Activated naive CD4-positive, alpha-beta T cell treated with anti-CD3 and anti-CD28 coated beads, Interleukin-2, amount 10 ng/mL, durations not matched to agents 7 days and 5 days (primary cell): ENCODE results near the gene NUTF2.
"Not testable (repeated sequence)": the region's sequence is repeated elsewhere in the genome, so short reads cannot be mapped to it uniquely, and the experiment has no call there.

ENCODE experiments used
- CTCF ChIA-PET: fragments of 350-600 bp; sonication (Branson Sonifier 250); formaldehyde crosslinking; loops from one replicate; lab custom pipeline; 2021; ENCODE audit warnings: antibody characterized with exemption; lab: Charles Lee
- DNase-seq: peaks from one replicate; pipeline ENCODE4 v3.0.0-alpha.2; 2020
- H3K27ac Mint-ChIP-seq: one replicate; pipeline ENCODE4 v1.8.0; 2021; ENCODE audit warnings: mild to moderate bottlenecking, moderate library complexity, mixed read lengths
- H3K27me3 Mint-ChIP-seq: one replicate; pipeline ENCODE4 v1.8.0; 2021; ENCODE audit warnings: mild to moderate bottlenecking, mixed read lengths
- H3K36me3 Mint-ChIP-seq: one replicate; pipeline ENCODE4 v1.8.0; 2021; ENCODE audit warnings: mixed read lengths
- H3K4me1 Mint-ChIP-seq: one replicate; pipeline ENCODE4 v1.8.0; 2021; ENCODE audit warnings: mixed read lengths
- H3K4me3 Mint-ChIP-seq: one replicate; pipeline ENCODE4 v1.8.0; 2021; ENCODE audit warnings: mild to moderate bottlenecking, moderate library complexity, mixed read lengths
- H3K9me3 Mint-ChIP-seq: one replicate; pipeline ENCODE4 v1.8.0; 2021; ENCODE audit warnings: mixed read lengths

Gene NUTF2

DNA sequence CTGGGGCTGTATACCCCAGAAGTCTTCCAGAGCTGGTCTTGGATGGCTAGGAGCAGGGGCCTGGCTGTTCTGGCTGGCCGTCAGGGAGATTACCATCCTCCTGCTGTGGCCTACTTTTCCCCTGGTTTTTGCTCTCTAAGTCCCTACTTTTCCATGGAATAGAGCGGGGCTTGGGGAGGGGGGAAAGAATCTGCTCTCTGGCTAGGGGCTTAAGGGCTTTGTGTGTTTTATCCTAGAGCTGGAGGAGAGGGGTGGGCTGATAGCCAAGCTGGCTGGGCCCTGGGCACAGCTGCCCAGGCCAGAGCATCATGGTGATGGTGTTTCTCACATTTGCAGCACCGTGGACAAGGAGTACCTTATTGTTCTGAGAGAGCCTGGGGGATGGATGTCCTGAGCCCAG, 41.6 kb downstream of the NUTF2 start:
- Mint-ChIP-seq H3K27me3 (no peaks in the 10 kb centered on the region), H3K4me1 (peaks cover 8% of the 10 kb centered on the region), H3K36me3 (peaks cover 15% of the 10 kb centered on the region), H3K27ac (no peak overlapping the region), H3K4me3 (no peak overlapping the region), H3K9me3 (no peaks in the 10 kb centered on the region)
- CTCF ChIA-PET, result no interaction called here
- no peak for DNase-seq

DNA sequence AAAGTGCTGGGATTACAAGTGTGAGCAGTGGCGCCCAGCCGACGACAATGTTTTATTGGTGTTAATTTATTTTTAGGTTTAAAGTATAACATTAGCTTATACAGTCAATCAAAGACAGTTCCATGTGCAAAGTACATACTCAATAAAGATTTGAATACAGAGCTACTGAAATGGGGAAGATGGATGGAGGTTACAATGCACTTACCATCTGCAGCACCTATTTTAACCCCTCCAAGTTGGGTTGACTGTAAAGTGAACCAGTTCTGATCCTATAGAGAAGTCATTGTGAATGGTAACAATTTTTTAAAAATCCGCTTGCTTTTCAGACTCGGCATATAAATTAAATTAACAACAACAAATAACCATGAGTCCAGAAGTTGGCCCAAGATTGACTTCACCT, 45.6 kb downstream of the NUTF2 start:
- DNase-seq, result no peak
- Mint-ChIP-seq H3K36me3 (peaks cover 1% of the 10 kb centered on the region), H3K27me3 (no peaks in the 10 kb centered on the region), H3K27ac (peak overlapping the region; percentile 82), H3K4me3 (peak overlapping the region; percentile 97), H3K9me3 (no peaks in the 10 kb centered on the region), H3K4me1 (peaks cover 28% of the 10 kb centered on the region)
- CTCF ChIA-PET, result interaction anchor here (1.0 to 2.9 kb wide), 4 partner anchors 8 to 36 kb away, joined by 3 to 14 read pairs (median 7); partner anchors contain the start of gene NRN1L

DNA sequence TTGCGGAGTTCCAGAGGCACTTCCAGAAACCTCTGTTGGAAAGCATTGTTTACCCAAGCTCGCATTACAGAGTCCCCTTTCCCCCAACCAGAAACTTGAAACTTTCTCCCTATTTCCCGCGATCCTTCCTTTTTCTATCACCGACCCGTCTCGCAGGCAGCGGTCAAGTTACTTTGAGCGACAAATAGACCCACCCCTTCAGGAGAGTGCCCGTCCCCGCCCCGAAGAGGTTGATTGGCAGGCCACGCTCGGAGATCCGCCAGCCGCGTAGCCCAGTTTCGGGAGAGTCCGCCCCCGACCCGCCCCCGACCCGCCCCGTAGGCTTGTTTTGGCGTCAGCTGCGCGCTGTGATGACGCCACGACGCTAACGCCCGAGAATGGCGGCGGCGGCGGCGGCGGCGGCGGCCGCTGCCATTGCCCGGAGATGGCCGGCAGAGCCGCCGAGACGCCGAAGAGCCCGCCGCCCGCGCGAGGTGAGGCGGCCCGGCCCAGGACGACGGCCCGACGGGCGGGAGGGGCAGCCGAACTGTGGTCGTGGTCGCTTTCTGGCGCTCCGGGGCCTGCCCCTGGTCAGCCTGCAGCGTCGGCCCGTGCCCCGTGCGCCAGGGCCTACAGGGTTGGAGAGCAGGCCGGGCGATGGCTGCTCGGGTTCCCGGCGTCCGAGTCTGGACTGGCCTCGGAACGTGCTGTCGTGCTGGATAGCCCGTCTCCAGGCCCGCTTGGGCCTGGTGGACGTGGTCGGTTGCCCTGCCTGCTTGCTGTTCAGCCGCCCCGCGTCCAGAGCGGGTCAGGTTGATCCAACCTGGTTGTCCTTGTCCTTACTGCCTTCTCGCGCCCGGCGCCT, 46.4 kb downstream of the NUTF2 start, which contains the start of gene PSKH1:
PSKH1 (plus strand) TSS at position 356 of the 844 bp plus-strand sequence. CDS start 15,496 bp downstream, outside the sequence.
- Mint-ChIP-seq H3K36me3 (peaks cover 1% of the 10 kb centered on the region), H3K4me1 (peaks cover 28% of the 10 kb centered on the region), H3K27ac (peak within 1 kb of the TSS; percentile 98), H3K27me3 (no peaks in the 10 kb centered on the region), H3K9me3 (no peaks in the 10 kb centered on the region), H3K4me3 (peak within 1 kb of the TSS; percentile 97)
- CTCF ChIA-PET, result interaction anchor here (0.6 to 2.9 kb wide), 7 partner anchors 9 to 77 kb away, joined by 3 to 14 read pairs (median 3); partner anchors contain the start of gene NRN1L
- peak; percentile 97 for DNase-seq

DNA sequence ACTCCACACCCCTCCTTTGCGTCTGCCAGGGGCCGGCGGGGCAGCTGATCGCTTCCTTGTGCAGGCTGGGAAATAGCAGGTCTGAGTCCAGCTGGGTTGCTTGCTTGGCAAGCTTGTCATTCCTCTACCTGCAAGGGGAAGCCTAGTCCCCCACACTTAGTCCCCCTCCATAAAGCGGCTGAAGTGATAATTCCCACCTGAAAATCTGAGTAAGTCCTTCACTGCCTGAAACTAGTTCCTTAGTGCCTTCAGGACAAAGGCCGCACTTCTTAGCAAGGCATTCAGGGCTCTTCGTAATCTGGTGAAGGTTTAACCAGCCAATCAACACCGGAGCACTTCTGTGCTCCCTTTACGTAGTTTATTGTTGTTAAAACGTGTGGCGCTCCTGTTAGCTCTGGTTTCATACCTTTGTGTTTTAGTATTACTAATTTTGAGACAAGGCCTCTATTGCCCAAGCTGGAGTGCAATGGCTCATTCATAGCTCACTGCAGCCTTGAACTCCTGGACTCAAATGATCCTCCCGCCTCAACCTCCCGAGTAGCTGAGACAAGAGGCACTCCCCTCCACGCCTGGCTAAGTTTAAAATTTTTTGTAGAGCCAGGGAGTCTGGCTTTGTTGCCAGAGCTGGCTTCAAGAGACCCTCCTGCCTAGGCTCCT, 47.1 kb downstream of the NUTF2 start:
- peaks cover 30% of the 10 kb centered on the region for H3K4me1 Mint-ChIP-seq
- CTCF ChIA-PET, result interaction anchor here (0.6 to 2.5 kb wide), 5 partner anchors 10 to 77 kb away, joined by 3 to 14 read pairs (median 3); partner anchors contain the start of gene NRN1L
- no peaks in the 10 kb centered on the region for H3K27me3 Mint-ChIP-seq
- peak overlapping the region; percentile 97 for H3K4me3 Mint-ChIP-seq
- peak overlapping the region; percentile 98 for H3K27ac Mint-ChIP-seq
- peaks cover 1% of the 10 kb centered on the region for H3K36me3 Mint-ChIP-seq
- DNase-seq, result no peak
- H3K9me3 Mint-ChIP-seq, result no peaks in the 10 kb centered on the region

GRCh38 chr16:67897231-67897630, 50.5 kb downstream of the NUTF2 start:
- no peak for DNase-seq
- H3K27ac Mint-ChIP-seq, result no peak overlapping the region
- H3K4me1 Mint-ChIP-seq, result peaks cover 33% of the 10 kb centered on the region
- no peak overlapping the region for H3K4me3 Mint-ChIP-seq
- no peaks in the 10 kb centered on the region for H3K9me3 Mint-ChIP-seq
- CTCF ChIA-PET, result interaction anchor here (1.3 to 2.3 kb wide), 3 partner anchors 14 to 81 kb away, joined by 3 to 8 read pairs (median 3); partner anchors contain the start of gene NRN1L
- H3K27me3 Mint-ChIP-seq, result no peaks in the 10 kb centered on the region
- H3K36me3 Mint-ChIP-seq, result peaks cover 1% of the 10 kb centered on the region

DNA sequence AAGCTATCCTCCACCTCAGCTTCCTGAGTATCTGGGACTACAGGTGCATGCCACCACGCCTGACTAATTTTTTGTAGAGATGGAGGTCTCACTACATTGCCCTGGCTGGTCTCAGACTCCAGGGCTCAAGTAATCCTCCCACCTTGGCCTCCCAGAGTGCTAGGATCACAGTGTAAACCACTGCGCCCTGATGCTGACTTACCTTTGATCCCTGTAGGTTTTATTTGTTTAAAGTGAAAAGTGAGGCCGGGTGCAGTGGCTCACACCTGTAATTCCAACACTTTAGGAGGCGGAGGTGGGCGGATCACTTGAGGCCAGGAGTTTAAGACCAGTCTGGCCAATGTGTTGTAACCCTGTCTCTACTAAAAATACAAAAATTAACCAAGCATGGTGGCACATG, 55.0 kb downstream of the NUTF2 start:
- H3K4me3 Mint-ChIP-seq, result no peak overlapping the region
- no peak for DNase-seq
- H3K27me3 Mint-ChIP-seq, result no peaks in the 10 kb centered on the region
- CTCF ChIA-PET, result interaction anchor here (1.0 to 1.3 kb wide), 2 partner anchors 18 to 229 kb away, joined by 3 read pairs; no protein-coding TSS in a partner anchor
- no peaks in the 10 kb centered on the region for H3K9me3 Mint-ChIP-seq
- H3K27ac Mint-ChIP-seq, result no peak overlapping the region
- H3K36me3 Mint-ChIP-seq, result peaks cover 5% of the 10 kb centered on the region
- H3K4me1 Mint-ChIP-seq, result peaks cover 9% of the 10 kb centered on the region

DNA sequence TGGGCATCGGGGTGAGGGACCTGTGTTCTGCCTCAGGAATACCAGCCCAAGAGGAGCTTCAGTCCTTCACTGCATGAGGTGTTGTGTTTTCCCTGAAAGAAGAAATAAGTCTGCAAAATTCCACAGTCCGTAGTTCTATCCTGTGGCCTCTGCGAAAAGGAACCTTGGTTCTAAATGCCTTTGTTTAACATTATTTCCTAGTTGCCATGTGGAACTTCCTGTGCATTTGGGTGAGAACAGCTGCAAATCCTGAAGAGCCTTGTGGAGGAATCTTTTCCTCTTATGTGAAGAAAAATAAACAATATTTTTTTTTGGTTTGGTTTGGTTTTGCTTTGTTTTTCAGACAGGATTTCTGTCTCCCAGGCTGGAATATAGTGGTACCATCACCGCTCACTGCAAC, 56.1 kb downstream of the NUTF2 start:
- Mint-ChIP-seq H3K27ac (no peak overlapping the region), H3K27me3 (no peaks in the 10 kb centered on the region), H3K4me3 (no peak overlapping the region), H3K36me3 (peaks cover 5% of the 10 kb centered on the region), H3K4me1 (peaks cover 5% of the 10 kb centered on the region), H3K9me3 (no peaks in the 10 kb centered on the region)
- CTCF ChIA-PET, result interaction anchor here (0.8 kb wide), 1 partner anchor 18 kb away, joined by 3 read pairs; no protein-coding TSS in a partner anchor
- DNase-seq, result no peak

- DNase-seq, result no peak
- Mint-ChIP-seq H3K4me3 (no peak overlapping the region), H3K4me1 (peaks cover 18% of the 10 kb centered on the region), H3K9me3 (no peaks in the 10 kb centered on the region), H3K36me3 (peaks cover 17% of the 10 kb centered on the region), H3K27me3 (no peaks in the 10 kb centered on the region), H3K27ac (no peak overlapping the region)
- CTCF ChIA-PET, result interaction anchor here (1.1 kb wide), 1 partner anchor 23 kb away, joined by 4 read pairs; no protein-coding TSS in a partner anchor
Observed at GRCh38 chr16:67907397-67908180, 60.9 kb downstream of the NUTF2 start.

DNA sequence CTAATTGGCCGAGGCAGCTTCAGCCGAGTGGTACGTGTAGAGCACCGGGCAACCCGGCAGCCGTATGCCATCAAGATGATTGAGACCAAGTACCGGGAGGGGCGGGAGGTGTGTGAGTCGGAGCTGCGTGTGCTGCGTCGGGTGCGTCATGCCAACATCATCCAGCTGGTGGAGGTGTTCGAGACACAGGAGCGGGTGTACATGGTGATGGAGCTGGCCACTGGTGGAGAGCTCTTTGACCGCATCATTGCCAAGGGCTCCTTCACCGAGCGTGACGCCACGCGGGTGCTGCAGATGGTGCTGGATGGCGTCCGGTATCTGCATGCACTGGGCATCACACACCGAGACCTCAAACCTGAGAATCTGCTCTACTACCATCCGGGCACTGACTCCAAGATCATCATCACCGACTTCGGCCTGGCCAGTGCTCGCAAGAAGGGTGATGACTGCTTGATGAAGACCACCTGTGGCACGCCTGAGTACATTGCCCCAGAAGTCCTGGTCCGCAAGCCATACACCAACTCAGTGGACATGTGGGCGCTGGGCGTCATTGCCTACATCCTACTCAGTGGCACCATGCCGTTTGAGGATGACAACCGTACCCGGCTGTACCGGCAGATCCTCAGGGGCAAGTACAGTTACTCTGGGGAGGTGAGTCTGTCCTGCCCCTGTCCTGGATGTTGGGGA, 62.5 kb downstream of the NUTF2 start:
- Mint-ChIP-seq H3K4me3 (no peak overlapping the region), H3K36me3 (peaks cover 15% of the 10 kb centered on the region), H3K27ac (no peak overlapping the region), H3K27me3 (no peaks in the 10 kb centered on the region), H3K9me3 (no peaks in the 10 kb centered on the region), H3K4me1 (peaks cover 18% of the 10 kb centered on the region)
- CTCF ChIA-PET, result interaction anchor here (7.6 kb wide), 1 partner anchor 26 kb away, joined by 39 read pairs; the partner anchor contains the start of gene NRN1L
- no peak for DNase-seq

- DNase-seq, result peak; percentile 55
- H3K9me3 Mint-ChIP-seq, result no peaks in the 10 kb centered on the region
- CTCF ChIA-PET, result interaction anchor here (0.6 to 7.6 kb wide), 4 partner anchors 27 to 389 kb away, joined by 3 to 39 read pairs (median 6); partner anchors contain the start of gene NRN1L
- H3K36me3 Mint-ChIP-seq, result peaks cover 15% of the 10 kb centered on the region
- H3K4me1 Mint-ChIP-seq, result peaks cover 21% of the 10 kb centered on the region
- no peak overlapping the region for H3K27ac Mint-ChIP-seq
- no peaks in the 10 kb centered on the region for H3K27me3 Mint-ChIP-seq
- H3K4me3 Mint-ChIP-seq, result no peak overlapping the region
Observed at GRCh38 chr16:67910158-67910557, 63.4 kb downstream of the NUTF2 start.

GRCh38 chr16:67914758-67915495, 68.2 kb downstream of the NUTF2 start:
- CTCF ChIA-PET, result interaction anchor here (0.6 to 7.6 kb wide), 6 partner anchors 12 to 394 kb away, joined by 3 to 39 read pairs (median 3); partner anchors contain the start of gene NRN1L
- DNase-seq, result no peak
- Mint-ChIP-seq H3K9me3 (no peaks in the 10 kb centered on the region), H3K27me3 (no peaks in the 10 kb centered on the region), H3K27ac (no peak overlapping the region), H3K36me3 (peaks cover 8% of the 10 kb centered on the region), H3K4me3 (no peak overlapping the region), H3K4me1 (peaks cover 20% of the 10 kb centered on the region)

- DNase-seq, H3K27ac Mint-ChIP-seq, H3K9me3 Mint-ChIP-seq, H3K36me3 Mint-ChIP-seq, H3K4me3 Mint-ChIP-seq, H3K27me3 Mint-ChIP-seq: not testable (repeated sequence)
- H3K4me1 Mint-ChIP-seq, result peaks cover 15% of the 10 kb centered on the region
- CTCF ChIA-PET, result interaction anchor here (0.6 to 7.6 kb wide), 5 partner anchors 12 to 394 kb away, joined by 3 to 39 read pairs (median 3); partner anchors contain the start of gene NRN1L
Observed at GRCh38 chr16:67915496-67915769, 68.7 kb downstream of the NUTF2 start.
